GM12874 (cell line): ENCODE data around the gene SNX13.

ENCODE experiments used
- CTCF ChIP-seq: IDR thresholded peaks from 2 replicates; pipeline ENCODE4 v1.5.1; 2011; ENCODE audit warnings: low read depth, mild to moderate bottlenecking, control low read depth, low read length, moderate library complexity; ENCODE audit not compliant: insufficient read depth

SNX13 gene

DNA sequence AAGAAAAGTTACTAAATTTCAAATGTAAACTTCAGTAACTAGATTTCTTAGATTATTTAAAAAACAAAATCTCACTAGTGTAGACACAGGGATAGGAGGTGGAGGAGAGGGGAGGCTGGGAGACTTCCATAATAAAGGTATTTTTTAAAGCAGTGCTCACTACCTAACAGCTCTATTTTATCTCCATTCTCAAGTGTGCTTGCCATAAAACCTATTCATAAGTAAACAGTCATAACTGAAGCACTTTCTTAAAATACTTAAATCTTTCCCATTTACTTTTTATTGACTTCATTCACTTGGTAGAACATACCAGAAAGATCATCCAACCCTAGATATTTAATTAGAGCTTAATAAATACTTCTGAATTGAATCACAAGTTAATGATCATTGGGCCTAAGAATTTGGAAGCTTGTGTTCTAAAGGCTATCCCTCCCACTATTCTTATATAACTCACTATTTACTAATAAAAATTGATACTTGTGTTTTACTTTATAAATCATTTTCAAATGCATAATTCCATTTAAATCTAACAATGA lies 107.4 kb downstream of the SNX13 start:
- no peak for TF ChIP-seq CTCF

DNA sequence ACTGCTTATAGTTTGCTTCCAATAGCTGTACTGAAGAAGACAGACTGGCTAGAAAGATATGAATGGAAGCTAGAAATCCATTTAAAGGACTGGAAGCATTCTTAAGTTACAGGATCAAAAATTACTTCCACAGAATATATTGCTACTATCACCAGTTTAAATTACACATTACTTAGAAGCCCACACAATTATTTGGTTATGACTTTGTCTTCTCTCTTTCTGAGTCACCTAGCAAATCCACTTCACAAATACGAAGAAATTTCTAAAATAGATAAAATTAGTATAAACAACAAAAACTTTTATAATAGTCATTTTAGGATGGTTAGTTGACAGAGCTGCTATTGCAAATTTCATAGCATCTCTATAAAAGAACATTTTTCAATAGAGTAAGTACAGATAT lies 108.1 kb downstream of the SNX13 start:
- TF ChIP-seq CTCF: no peak

DNA sequence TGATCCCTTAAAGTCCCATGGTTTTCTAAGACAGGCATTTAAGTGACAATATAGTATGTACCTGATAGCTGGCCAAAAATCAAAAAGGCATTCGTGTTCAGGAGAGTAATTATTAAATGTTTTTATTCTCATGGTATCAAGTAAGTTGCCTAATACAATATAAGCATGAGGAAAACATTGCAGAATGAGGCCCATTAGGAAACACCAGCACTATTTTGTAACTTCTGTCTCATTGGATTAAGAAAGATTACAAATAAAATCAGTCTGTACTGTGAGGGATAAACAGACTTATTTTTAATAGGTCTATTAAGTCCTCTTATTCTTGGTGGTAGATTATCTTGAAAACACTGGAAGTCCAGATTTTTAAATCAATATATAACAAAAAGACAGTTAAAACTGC lies 110.1 kb downstream of the SNX13 start:
- no peak for TF ChIP-seq CTCF

DNA sequence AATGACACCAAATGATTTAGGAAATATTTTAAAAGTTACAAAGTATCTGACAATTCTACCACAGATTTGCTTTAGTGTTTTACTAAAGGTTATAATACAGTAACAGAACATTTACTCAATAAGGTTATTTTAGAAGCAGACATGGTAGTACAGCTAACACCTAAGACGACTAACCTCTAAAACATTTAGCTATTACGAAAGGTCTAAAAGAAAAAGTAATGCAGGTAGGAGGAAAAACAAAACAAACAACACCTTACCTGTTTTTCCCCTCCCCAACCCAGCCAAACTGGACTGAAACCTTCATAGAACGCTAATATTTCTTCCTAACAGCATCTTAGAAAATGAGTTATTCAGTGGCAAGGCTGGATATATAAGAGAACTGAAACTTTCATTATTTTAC lies 111.3 kb downstream of the SNX13 start:
- TF ChIP-seq CTCF: no peak

GRCh38 chr7:17822547-17823173 lies 117.6 kb downstream of the SNX13 start:
- no peak for TF ChIP-seq CTCF

GRCh38 chr7:17816903-17817302 lies 123.4 kb downstream of the SNX13 start:
- no peak for TF ChIP-seq CTCF

- TF ChIP-seq CTCF: no peak
Measured at GRCh38 chr7:17815318-17815717, 125.0 kb downstream of the SNX13 start.
